ENCODE measurements around the gene MYO7B.
"Not testable (repeated sequence)": the region's sequence is repeated elsewhere in the genome, so short reads cannot be mapped to it uniquely, and the experiment has no call there.

Gene MYO7B

DNA sequence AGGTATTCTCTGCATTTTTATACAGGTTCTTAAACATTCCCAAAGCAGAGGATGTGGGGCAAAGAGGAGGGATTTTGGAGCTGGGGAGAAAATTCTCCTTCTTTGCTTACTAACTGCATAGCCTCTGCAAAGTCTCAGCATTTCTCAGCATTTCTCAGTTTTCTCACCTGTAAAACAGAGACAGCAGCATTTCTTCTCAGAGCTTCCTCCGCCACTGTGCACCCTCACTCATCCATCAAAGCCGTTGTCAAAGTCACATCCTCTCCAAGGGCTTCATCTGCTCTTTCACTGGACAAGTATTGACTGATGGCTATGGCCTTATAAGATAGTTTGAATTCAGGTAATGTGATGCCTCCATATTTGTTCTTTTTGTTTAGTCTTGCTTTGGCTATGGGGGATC lies 17.4 kb downstream of the MYO7B start:
- no peak for DNase-seq (ENCODE audit: low read depth)

DNA sequence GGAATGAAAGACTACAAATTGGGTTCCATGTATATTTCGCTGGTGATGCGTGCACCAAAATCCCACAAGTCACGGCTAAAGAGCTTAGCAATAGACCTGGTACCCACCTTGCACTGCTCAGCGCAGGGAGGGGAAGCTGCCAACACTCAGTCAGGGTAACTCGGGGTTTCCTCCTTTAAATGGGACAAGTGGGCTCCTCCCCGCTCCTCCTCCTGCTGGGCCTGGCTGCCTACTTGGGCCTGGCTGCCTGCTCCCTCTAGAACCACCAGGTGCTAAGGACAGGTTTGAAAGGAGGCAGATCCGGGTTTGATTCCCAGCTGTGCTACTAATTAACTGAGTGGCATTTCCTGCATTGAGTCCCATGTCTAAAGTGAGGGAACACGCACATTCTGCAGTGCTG lies 23.4 kb downstream of the MYO7B start:
- no peak for DNase-seq (ENCODE audit: low read depth)

DNA sequence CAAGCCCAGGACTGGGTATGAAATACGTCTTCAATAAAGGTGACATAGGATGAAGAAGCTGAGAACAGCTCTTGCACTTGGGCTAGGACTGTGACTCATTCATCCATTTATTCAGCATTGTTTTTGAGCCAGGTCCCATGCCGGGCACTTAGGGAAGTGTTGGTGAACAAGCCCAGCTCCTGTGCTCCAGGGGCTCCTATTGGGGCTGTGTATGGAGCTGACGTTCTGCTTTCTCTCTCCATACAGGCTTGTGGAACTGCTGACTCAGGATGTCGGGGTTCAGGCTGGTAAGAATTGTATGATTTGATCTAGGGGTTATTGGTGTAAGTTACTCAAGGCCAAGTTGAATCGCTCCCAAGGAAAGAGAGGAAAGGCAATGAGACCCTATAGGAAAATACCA lies 24.0 kb downstream of the MYO7B start:
- no peak for DNase-seq (ENCODE audit: low read depth)

DNA sequence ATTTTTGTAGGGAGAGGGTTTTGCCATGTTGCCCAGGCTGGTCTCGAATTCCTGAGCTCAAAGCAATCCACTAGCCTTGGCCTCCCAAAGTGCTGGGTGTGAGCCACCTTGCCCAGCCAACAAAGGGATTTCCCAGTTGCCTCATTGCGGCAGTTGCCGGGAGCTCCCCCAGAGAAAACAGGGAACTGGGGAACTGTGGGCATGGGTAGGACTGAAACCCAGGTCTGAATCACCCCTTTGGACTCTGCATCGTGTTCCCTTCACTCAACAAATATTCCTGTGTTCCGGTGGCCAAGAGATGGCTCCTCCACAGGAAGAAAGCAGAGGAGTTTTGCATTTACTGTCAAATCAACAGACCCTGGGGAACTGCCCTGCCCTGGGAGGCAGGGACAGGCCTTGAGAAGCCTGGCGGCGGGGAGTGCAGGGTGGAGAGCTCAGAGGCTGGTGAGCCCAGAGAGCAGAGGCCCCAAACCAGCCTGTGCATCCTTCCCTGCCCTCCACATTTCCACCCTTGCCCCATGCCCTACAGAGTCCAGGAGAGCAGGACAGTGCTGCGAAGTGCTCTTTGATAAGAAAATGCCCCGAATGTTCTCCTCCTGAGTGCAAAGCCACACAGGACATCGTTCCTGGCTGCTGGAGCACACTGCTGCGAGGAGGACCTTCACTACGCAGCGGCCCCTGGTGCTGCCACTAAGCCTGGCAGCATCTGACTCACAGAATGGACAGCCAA lies 24.9 kb downstream of the MYO7B start:
- no peak for DNase-seq (ENCODE audit: low read depth)

DNA sequence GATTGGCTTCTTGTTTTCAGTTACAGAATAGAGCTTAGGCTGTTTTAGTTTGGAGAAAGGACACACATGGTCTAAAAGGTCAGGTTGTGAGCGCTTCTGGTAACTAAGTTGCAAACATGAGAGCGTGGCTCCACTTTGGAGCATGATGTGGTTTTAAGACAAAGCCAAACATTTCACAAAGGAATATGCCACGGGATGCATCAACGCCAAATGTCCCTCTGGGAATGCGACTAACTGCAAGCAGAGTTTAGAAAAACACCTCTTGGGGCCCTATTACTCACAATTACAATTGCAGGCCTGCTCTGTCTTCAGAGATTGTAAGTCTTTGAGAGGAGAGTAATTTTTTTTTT lies 25.4 kb downstream of the MYO7B start:
- DNase-seq (ENCODE audit: low read depth), result no peak

DNA sequence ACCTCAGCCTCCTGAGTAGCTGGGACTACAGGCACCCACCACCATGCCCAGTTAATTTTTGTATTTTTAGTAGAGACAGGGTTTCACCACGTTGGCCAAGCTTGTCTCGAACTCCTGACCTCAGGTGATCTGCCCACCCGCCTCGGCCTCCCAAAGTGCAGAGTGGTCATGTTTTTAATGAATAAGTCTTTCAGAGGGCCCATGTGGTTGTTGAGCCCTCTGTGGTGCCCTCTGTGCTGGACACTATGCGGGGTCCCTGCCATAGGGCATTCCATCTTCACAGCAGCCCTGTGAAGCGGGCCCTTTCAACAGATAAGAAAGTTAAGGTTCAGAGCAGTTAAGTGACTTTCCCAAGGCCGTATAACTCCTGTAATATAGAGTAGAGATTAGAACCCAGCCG lies 25.9 kb downstream of the MYO7B start:
- no peak for DNase-seq (ENCODE audit: low read depth)

DNA sequence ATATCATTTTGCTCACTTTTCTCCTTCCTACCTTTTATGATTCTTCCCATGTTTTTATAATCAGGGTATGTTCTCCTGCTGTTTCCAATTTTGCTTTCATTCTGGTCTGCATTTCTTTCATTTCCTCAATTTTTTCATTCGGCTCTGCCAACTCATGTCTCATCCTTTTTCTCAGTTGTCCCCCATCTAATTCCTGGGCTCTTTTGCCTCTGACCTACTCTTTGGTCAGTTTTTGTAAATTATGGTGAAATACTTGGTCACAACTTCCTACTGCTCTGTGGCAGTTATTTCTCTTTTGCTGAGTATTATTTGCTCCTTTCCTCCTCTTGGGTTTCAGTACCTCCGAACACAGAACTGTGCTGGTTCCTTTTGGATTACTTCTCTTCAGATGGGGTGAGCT lies 27.5 kb downstream of the MYO7B start:
- no peak for DNase-seq (ENCODE audit: low read depth)

DNA sequence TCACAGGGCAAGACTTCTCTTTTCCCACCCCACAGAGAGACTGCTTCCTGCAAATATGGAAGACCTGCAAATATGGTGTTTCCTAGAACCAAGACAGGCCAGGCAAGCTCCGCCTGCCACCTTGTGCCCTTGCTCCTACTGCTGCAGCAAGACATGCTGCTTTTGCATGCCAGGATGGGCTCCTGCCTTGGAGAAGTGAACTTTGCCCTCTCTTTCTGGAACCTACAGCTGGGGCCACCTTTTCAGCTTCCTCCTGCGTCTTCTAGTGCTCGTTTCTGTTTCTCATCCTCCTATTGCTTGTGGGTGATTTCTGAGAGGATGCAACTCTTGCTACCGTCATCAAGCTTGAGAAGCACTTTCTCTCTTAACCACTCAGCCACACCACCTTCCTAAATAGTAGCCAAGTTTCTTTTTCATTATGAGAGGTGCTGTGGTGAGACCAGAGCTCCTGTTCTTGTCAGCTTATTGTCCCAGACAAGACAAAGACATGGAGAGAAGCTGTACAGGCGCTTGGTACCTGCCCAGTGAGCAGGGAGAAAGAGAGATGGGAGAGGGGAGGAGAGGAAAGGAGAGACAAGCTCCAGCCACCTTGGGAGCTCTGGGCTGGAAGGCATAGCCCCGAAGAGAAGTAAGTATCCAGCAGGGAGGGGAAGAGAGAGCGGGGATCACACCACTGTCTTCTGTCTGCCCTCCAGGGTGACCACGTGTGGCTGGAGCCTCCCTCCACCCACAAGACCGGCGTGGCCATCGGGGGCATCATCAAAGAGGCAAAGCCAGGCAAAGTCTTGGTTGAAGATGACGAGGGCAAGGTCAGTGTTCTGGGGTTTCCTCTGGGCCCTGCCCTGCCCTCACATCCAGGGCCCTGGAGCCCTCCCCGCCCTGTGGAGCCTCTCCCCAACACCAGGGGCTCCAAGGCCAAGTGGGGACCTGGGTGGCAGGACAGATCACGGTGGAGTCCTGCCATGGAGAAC lies 28.3 kb downstream of the MYO7B start:
- no peak for DNase-seq (ENCODE audit: low read depth)

DNA sequence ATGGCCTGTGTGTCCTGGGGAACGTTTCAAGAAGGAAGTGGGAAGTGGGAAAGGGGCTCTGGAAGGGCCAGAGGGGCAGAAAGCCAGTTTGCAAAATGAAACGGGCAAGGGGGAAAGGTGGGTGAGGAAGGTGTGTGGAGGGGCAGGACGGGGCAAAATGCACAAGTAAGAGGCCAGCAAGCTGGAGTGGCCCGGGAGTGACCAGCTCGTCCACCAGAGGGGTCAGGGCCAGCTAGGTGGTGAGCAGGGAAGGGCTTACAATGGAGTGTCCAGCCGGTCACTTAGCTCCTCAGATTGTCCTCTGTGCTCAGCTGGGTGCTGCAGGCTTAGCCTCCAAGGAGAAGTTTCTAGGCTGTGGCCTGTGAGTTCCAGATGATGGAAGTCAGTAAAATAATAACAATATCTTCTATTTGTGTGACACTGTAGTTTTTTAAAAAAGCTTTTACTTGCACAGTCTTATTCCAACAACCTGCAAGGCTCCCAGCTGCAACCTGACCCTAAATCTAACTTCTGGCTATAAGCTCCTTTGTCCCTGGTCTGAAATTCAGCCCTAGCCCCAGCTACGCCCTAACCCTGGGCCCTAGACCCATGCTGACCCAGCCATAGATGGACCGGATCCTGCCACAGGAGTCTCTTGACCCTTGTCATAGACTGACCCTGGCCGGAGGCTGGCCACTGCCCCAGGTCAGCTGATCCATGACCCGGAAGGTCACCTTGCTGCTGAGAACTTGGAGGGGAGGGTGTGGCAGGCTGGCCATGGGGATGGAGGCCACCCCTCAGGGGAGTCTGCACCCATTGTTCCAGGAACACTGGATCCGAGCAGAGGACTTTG lies 29.2 kb downstream of the MYO7B start:
- no peak for DNase-seq (ENCODE audit: low read depth)

DNA sequence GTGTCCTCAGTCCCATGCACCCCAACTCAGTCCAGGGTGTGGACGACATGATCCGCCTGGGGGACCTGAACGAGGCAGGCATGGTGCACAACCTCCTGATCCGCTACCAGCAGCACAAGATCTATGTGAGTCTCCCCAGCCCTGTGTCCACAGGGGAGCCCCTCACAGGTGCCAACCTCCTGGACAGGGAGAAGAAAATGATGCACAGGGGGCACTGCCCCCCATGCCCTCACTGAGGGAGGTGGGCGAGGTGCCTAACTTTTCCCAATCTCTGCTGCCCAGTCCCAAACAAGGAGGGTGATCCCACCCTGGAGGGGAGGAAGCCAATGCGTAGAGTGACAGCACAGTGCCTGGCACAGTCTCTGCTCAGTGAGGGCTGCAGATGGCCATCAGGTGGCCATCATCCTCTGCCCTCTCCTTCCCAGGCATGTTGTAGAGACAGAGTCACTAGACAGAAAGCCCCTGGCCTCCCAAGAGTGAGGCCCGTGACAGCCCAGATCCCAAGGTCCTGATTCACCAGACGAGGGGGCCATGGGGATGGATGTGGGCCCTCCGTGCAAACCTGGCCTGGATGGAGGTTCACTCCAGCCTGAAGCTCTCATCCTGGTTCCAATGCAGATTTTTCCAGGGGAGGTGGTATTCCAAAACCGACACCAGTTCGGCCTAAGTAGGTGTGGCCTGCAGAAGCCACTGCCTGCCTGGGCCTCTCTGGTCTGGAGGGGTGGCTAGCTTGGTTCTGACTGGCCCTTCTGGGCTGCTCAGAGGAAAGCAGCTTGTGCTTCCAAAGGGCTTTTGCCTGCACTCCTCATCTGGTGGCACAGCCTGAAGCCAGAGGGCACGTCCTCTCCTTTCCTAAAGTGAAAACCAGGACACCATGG lies 30.0 kb downstream of the MYO7B start:
- DNase-seq (ENCODE audit: low read depth), result no peak

DNA sequence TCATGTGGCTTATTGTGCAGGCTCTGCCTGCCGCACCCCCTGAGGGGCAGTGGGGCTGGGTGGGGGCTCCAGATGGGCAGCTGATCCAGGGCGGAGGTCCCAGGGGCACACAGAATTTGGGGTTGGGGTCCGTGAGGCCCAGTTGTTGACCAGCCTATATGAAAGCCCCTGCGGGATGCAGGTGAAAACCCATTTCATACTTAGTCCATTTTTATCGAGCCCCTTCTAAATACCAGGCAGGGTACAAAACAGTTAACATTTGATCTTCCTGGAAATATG lies 30.6 kb downstream of the MYO7B start:
- DNase-seq (ENCODE audit: low read depth), result no peak

DNA sequence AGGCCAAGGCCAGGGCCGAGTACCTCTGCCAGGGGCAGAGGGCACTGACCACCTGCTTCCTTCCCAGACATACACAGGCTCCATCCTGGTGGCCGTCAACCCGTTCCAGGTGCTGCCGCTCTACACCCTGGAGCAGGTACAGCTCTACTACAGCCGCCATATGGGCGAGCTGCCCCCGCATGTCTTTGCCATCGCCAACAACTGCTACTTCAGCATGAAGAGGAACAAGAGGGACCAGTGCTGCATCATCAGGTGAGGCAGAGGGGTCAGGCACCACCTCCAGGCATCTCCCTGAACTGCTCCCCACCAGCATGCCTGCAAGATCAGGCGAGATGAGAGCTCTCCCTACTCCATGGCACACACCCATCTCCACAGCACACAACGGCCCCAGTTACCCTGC lies 31.1 kb downstream of the MYO7B start:
- DNase-seq (ENCODE audit: low read depth), result no peak

DNA sequence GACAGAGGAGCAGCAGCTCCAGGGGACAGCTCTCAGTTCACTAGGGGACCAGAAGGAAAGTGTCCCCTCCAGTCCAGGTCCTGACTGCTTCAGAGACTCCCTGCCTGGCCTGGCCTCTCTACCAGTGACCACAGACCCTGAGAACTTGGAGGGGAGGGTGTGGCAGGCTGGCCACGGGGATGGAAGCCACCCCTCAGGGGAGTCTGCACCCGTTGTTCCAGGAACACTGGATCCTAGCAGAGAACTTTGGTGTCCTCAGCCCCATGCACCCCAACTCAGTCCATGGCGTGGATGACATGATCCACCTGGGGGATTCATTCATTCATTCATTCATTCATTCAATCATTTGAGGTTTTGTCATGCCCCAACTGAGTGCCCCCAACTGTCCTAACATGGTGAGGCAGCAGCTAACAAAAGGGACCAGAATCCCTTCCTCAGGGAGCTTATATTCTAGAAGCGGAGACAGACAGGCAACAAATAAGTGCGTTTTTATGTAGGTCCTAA lies 31.9 kb downstream of the MYO7B start:
- DNase-seq (ENCODE audit: low read depth), result no peak

DNA sequence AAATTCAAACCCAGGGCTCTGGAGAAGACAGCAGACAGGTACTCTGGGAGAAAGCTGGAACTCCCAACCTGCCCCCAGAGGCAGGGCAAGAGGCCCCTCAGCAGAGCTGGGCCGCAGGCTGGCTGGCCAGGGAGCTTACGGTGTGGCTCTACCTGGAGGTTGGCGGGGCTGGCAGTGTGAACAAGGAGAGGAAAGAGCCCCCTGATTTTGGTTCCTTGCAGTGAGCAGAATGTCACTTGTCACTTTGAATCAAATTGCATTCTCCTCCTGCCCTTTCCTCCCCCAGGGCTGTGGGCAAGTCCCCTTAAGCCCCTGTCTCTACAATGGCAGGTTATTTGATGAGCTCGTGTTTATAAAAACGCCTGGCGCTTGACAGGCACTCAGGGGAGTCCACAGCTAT lies 32.6 kb downstream of the MYO7B start:
- DNase-seq (ENCODE audit: low read depth), result no peak

DNA sequence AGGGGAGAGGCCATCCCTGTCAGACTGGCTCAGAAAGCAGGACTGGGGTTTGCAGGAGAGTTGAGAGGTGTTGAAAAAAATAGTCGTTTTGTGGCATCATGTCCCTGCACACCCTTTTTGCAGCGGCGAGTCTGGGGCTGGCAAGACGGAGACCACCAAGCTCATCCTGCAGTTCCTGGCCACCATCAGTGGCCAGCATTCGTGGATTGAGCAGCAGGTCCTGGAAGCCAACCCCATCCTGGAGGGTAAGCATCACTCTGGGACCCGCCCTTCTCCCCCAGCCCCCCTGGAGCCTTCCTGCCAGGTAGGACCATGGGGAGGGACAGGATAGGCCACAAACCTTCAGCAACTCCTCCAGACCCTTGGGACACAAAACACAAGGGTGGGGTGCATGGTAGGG lies 34.2 kb downstream of the MYO7B start:
- no peak for DNase-seq (ENCODE audit: low read depth)

DNA sequence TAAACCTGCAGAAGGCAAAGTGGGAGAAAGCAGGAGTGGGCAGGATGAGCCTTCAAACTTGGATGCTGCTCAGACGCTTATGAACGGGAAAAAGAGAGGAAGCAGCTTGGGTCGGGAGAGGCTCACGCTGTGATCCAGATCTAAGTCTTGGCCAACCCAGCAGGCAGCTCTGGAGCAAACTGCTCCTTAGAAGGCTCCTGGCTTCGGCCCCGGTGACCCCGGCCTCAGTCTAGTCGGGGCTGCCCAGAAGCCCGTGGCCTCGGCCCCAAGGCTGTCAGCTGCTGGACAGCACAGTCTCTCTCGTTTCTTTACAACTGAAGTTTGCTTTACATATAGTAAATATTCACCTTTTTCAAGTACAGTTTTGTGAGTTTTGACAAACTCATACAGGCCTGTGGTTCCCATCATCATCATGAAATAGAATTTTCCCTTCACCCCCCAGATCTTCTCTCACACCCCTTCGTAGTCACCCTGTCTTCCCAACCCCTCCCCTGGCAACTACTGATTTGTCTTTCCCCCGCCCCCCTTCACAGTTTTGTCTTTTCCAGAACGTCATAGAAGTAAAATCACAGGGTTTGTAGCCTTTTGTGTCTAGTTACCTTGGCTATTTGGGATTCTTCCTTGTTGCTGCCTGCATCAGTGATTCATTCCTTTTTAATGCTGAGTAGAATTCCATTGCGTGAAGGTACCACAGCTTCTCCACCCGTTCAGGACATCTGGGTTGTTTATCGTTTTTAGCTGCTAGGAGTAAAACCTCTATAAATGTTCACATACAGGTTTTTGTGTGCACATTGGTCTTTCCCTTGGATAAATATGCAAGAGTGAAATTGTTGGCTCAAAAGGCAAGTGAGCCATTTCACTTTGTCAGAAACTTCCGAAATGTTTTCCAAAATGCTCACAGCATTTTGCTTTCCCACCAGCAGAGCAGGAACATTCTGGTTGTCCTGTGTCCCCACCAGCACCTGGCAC lies 35.1 kb downstream of the MYO7B start:
- DNase-seq (ENCODE audit: low read depth), result no peak

DNA sequence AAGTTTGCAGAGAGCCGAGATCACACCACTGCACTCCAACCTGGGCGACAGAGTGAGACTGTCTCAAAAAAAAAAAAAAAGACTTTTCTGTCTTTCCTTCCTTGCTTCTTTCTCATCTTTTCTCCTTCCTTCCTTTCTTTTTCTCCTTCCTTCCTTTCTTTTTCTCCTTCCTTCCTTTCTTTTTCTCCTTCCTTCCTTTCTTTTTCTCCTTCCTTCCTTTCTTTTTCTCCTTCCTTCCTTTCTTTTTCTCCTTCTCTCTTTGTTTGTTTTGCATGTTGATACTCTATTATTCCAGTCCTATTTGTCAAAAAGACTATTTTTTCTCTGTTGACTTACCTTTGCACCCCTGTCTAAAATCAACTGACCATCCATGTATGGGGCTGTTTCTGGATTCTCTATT lies 36.9 kb downstream of the MYO7B start:
- DNase-seq (ENCODE audit: low read depth), result not testable (repeated sequence)

DNA sequence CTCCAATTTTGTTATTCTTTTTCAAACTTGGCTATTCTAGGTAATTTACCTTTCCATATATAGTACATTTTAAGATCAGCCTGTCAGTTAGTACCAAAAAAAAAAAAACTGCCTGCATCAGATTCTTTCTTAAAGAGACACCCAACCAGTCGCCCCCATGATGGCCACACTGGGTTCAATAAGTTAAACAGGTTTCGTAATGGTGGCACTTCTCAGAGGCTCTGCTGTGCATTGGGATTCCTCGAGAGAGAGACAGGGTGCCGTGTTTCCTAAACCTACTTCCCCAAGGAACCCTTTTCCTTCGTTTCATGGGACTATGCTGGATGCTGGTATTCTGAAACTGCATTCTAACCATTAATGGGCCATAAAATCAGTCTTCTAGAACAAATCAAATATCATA lies 37.4 kb downstream of the MYO7B start:
- no peak for DNase-seq (ENCODE audit: low read depth)

DNA sequence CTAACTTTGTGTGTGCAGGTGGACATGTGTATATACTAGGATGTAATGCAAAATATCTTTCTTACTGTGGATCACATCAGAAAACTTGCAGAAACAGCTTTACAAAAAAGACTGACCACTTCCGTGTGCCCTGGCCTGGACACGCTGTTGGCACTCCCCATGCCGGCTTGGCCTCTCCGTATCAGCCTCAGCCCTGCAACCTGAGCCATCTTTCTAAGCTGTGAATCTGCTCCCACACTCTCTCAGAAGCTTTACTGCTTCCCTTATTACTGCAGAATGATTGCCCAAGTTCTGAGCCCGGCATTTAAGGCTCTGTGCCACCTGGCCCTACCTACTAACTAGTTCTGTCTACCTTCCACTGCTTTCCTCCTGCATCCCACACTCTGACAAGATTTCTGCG lies 37.8 kb downstream of the MYO7B start:
- no peak for DNase-seq (ENCODE audit: low read depth)

DNA sequence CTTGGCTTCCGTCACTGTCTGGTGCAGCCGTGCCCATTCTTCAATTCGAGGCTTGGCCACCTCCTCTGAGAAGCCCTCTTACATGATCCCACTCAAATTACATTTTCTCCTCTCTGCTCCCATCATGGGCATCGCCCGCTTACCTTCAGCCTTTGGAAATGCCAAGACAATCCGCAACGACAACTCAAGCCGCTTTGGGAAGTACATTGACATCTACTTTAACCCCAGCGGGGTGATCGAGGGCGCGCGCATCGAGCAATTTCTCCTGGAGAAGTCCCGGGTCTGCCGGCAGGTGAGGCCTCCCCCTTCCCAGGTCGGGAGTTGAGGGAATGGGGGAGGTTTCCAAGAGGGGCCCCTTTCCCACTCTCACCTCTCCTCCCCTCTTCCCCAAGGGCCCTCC lies 38.3 kb downstream of the MYO7B start:
- no peak for DNase-seq (ENCODE audit: low read depth)

DNA sequence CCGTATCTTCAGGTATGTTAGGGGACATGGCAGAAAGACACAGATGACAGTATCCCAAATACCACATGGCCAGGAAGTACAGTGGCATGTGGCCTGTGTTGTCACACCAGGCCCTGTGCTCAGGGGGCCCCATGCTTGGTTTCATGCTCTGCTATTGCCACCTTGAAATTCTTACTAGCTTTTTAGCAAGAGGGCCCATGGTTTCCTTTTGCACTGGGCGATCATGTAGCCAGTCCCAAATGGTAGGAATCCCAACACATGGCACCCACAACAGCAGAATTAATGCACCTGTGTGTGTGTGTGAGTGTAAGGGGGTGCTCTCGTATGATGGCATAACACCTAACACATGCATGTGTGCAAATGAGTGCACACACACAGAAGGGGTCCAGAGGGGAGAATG lies 39.2 kb downstream of the MYO7B start:
- no peak for DNase-seq (ENCODE audit: low read depth)
